ENCODE data around the gene ARAP1. TPM values are rescaled to one million over a fixed set of nuclear protein-coding genes. Genes with fewer than 3 reads are reported as not detected.

Gene ARAP1
- total RNA-seq, 1 donor from 2014 or later: 106 TPM

- no peak for DNase-seq
Measured at GRCh38 chr11:72682238-72682857, 69.9 kb downstream of the ARAP1 start.

GRCh38 chr11:72681226-72682153, 70.7 kb downstream of the ARAP1 start:
- no peak for DNase-seq

- DNase-seq: no peak
Measured at GRCh38 chr11:72680624-72681158, 71.5 kb downstream of the ARAP1 start.

- no peak for DNase-seq
Measured at GRCh38 chr11:72679869-72680268, 72.3 kb downstream of the ARAP1 start.

GRCh38 chr11:72678524-72678923, 73.7 kb downstream of the ARAP1 start:
- no peak for DNase-seq

GRCh38 chr11:72676861-72677341, 75.3 kb downstream of the ARAP1 start:
- peak; percentile 86 for DNase-seq

GRCh38 chr11:72675221-72675620, 77.0 kb downstream of the ARAP1 start:
- no peak for DNase-seq

GRCh38 chr11:72673943-72674828, 78.0 kb downstream of the ARAP1 start, which contains the start of gene PDE2A:
PDE2A (minus strand) TSS chr11:72674422; CDS start chr11:72674207, 215 bp downstream.
- DNase-seq: no peak

GRCh38 chr11:72673284-72673942, 78.8 kb downstream of the ARAP1 start:
- peak; percentile 27 for DNase-seq

- no peak for DNase-seq
Measured at GRCh38 chr11:72672597-72673238, 79.5 kb downstream of the ARAP1 start.

- DNase-seq: no peak
Measured at GRCh38 chr11:72671152-72672099, 80.8 kb downstream of the ARAP1 start.

GRCh38 chr11:72670041-72670440, 82.2 kb downstream of the ARAP1 start:
- DNase-seq: no peak

GRCh38 chr11:72669527-72669926, 82.7 kb downstream of the ARAP1 start:
- DNase-seq: no peak

- no peak for DNase-seq
Measured at GRCh38 chr11:72668629-72669347, 83.4 kb downstream of the ARAP1 start.

GRCh38 chr11:72665911-72666472, 86.2 kb downstream of the ARAP1 start:
- no peak for DNase-seq

GRCh38 chr11:72662036-72662435, 90.2 kb downstream of the ARAP1 start:
- DNase-seq: no peak

GRCh38 chr11:72661486-72661885, 90.7 kb downstream of the ARAP1 start:
- no peak for DNase-seq

GRCh38 chr11:72658989-72659640, 93.1 kb downstream of the ARAP1 start:
- no peak for DNase-seq
